GM18526 (cell line): Measurements from ENCODE around the gene ACTR1A.

Source experiments
- POLR2A ChIP-seq: IDR thresholded peaks from 3 replicates; pipeline ENCODE4 v1.6.1; 2011; ENCODE audit not compliant: insufficient read length; ENCODE audit errors: extremely low read depth

Gene ACTR1A

DNA sequence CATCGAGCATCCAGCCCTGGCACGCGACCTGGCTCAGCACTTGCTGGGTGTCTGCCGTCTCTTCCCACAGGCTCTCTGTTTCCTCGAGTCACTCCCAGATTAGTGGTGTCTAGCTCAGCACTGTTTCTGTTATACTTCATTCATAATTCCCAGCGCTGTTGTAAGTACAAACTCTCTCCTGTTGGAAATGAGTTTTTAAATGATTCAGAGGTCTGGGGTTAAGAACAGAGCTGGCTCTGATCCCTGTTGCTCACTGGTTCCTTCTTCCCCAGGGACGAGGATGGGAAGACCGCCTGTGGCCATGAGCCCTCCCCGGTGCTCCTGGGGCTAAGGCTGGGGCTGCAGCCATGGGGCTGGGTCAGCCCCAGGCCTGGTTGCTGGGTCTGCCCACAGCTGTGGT, 33.8 kb downstream of the ACTR1A start:
- no peak for TF ChIP-seq POLR2A

DNA sequence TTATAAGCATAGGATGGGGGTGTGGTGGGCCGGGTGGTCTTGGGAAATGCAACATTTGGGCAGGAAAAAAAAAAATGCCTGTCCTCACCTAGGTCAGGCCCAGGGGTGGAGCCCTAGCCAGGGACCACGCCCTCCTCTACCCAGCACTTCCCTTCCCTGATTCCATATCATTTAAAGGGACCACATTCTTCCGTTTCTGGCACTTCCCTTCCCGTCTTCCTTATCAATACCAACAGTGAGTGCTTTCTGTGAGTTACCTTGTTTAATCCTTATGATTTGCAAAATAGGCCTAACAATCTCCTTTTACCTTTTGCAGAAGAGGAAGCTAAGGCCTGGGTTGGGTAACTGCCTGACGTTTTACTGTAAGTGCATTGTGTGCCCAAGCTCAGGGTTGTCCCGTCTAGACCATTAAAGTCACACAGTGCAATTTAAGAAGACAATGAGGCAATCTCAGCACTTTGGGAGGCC, 34.5 kb downstream of the ACTR1A start:
- TF ChIP-seq POLR2A = no peak

- TF ChIP-seq POLR2A = no peak
These were observed 35.2 kb downstream of the ACTR1A start for GRCh38 chr10:102467318-102467717.

- TF ChIP-seq POLR2A = no peak
These were observed 37.0 kb downstream of the ACTR1A start for GRCh38 chr10:102465466-102465865.

DNA sequence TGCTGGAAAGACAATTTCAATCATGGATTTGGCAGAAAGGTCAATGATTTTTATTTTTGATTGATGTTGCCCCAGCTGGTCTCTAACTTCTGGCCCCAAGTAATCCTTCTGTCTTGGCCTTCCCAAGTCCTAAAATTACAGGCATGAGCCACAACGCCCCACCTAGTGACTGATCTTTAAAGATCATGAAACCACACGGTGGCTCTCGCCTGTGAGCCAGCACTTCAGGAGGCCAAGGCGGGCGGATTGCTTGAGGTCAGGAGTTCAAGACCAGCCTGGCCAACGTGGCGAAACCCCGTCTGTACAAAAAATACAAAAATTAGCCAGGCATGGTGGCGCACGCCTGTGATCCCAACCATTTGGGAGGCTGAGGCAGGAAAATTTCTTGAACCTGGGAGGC, 38.5 kb downstream of the ACTR1A start:
- no peak for TF ChIP-seq POLR2A

DNA sequence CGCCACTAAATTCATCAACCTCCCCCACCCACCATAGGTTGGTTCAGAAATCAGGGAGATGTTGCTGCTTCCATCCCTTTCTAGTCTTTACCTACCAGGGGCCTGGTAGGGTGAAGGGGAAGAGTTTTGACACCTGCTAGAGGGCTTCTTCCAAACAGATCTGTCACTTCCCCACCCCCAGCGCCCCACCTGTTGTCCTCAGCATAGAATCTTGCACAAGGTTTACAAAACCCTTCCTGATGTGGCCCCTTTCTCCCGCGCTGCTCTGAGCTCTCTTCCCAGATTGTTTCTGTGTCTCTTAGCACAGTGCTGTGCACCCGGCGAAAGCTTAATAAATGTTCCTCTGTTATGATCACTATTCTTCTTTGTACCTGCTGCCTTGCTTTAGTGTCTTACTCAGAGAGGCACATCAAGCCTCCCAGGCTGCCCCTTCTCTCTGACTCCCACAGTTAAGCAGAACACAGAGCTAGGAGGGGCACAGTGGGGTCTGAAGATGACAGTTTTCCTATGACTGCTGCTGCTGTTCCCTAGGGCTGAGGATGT, 39.9 kb downstream of the ACTR1A start:
- TF ChIP-seq POLR2A = no peak

DNA sequence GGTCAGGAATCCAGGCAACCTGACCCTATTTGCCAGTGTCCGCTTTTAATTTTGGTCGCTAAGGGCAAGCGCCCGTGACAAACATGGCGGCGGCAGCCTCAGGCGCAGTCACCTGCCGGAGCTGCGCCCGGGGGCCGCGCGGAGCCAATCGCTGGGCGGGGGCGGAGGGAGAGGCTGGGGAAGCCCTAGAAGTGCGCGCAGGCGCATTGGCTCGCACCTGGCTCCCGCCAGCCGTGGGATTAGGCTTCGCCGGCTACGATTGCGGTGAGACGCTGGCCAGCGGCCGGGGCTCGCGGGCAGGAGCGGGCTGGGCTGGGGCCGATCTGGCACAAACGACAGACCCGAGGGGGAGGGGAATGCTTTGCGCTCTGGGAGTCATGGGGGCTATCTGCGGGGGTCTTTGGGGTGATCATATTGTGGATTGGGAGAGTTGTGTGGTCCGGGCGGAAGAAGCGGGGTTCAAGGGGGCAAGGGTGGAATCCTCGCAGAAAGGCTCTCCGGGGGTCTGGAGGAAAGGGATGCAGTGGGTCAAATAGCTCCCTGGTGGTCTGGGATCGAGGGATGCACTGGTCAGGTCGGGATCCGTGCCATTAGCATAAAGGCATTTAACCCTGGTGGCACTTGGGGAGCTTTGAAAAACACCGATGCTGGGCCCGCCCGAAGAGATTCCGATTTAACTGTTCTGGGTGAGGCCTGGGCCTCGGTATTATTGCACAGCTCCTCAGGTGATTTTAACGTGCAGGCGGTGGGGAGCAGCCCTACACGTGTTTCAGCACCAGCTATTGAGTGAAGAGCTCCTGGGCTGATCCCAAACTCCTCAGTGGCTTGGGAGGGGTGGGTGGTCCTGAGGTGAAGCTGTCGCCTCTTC, 41.1 kb downstream of the ACTR1A start:
- peak; percentile 42 for TF ChIP-seq POLR2A

DNA sequence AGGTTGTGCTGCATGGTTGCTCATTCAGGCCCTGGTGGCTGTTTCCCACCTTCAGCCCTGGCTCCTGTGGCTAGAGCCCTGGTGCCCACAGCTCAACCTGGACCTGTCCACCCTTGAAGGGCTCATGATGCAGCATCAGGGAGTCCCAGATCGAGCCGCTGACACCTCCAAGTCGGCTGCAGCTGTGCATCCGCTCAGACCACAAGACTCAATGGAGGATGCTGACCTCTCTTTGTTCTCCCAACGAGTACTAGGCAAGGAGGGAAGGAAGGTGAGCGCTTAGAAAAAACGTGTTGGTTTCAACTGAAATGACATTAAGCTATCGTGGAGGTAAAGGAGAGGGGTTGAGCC, 41.7 kb downstream of the ACTR1A start:
- no peak for TF ChIP-seq POLR2A

DNA sequence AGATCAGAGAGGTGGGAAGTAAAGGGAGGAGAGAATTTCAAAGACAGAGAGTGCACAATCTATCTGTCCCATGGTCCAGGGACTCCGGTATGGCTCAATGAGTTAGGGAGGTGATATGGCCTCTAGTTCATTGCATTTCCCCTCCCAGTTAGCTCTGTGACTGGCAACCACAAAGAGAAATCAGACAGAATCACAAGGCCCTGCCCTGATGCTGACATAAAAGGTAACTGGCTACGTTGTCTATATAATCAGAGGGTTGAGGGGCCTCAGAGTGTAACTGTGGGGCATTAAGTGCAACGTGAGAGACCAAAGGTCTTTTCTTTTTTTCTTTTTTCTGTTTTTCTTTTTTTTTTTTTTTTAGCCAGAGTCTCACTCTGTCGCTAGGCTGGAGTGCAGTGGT, 43.9 kb downstream of the ACTR1A start:
- TF ChIP-seq POLR2A = no peak

DNA sequence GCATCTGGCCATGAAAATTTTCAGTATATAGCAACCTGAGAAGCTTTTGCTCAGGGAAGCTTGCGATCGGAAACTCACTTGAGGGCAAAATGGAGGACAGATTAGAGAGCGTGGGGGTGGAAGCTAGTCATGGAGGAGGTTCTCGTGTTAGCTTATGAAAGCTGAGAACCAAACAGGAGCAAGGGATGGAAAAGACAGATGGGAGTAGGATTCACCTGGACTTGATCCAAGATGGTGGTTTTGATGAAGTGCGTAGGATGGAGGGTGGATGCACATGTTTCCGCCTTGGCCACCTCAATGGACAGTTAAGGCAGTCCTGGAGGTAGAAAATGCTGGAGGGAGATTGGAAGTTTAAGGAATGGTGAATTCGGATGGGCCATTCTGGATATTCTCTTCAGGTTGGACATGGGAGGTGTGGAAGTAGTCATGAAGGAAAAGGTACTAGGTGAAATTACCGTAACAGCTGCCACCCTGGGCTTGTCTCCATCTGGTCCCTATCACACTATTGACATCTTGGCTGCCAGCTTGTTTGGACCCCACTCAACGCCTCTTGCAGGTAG, 44.8 kb downstream of the ACTR1A start:
- no peak for TF ChIP-seq POLR2A

- no peak for TF ChIP-seq POLR2A
These were observed 46.5 kb downstream of the ACTR1A start for GRCh38 chr10:102455893-102456471.

DNA sequence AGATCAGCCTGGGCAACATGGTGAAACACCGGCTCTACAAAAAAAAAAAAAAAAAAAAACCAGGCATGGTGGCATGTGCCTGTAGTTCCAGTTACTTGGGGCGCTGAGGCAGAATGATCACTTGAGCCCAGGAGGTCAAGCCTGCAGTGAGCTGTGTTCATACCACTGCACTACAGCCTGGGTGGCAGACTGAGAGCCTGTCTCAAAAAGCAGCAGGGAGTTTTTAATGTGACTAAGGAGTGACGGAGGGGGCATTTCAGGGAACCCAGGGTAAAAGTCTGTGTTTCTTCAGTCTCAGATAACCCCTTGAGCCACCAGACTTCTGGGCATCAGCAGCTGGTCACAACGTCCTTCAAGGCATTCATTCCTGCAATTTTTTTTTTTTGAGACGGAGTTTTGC, 49.0 kb downstream of the ACTR1A start:
- no peak for TF ChIP-seq POLR2A

DNA sequence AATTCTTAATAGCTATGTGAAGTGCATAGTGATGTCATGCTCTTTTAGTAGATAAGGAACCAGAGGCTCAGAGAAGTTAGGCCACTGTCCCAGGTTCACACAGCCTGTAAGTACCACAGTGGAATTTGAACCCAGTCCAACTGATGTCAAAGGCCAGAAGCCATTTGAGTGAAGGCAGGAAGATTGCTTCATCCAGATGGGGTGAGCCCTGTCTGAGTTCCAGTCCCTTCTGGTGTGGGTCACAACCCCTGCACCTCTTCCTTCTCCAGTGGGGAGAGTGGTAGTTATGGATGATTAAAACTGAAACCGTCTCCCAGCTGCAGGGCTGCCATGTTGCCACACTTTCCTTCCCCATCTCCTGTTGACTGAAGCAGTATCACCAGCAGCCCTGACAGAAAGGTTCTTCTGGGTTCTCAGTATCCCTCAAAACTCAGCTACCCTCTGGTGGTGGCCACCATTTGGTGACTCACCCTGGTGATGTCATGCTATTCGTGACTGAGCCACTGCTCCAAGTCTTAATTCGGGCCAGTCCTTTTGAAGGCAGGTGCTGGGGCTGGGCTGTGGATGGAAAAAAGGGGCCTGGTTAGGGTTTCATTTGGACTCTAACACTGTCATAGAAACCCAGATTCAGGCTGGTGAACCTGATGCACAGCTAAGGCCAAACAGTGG, 49.7 kb downstream of the ACTR1A start:
- TF ChIP-seq POLR2A = no peak

DNA sequence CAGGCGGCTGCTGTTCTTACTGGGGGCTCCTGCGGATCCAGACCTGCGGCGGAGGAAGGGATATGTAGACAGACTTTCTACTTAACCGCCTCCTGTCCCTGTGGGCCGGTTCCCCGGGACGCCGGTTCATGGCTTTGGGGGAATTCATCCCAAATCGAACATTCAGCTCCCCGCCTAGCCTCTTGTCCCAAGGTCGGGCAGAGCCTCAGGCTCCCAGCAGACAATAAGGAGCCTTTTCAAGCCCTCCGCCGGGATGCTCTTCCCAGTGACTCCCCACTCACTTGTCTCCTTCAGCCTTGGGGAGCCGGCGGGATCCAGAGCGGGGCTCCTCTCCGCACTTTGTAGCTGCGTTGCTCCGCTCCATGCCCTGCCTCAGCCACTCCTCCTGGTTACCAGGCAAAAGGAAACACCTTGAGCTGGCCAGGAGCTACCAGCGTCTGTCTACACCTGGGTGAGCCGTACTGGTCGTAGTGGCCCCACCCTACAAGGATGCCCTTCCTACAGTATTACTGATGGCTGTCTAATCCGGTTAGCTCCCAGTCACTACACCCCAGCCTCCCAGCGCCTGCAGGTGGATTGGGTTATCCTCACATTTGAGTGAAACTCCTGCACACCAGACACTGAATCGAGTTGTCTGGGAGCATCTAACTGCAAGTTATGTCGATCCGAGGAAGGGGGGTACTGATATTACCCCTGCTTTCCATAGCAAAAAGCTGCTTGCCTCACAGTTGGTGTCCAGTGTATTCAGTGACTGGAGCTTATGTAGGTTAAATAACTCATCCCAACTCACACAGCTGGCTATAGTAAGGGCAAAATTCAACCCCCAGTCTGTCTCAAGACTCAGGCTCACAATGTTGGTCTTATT, 51.2 kb downstream of the ACTR1A start, which contains the start of gene C10orf95:
Gene C10orf95, minus strand, starts transcription at position 439 of the 865 bp plus-strand sequence. CDS start 450 bp downstream, outside the sequence.
- no peak for TF ChIP-seq POLR2A
